Muscle of arm (tissue), 12 donors: Measurements from ENCODE around the gene LMBR1L. TPM values are rescaled to one million over a fixed set of nuclear protein-coding genes. Genes with fewer than 3 reads are reported as not detected.

Source experiments
- DNase-seq: peaks from one replicate; pipeline ENCODE4 v3.0.0-alpha.2; 2013
- polyA plus RNA-seq, 12 donors: library from polyadenylated mRNA; unstranded; fragments of 120-200 nt; gene quantifications; one replicate each; pipeline ENCODE4 v1.2.1, GENCODE V29; 2013; ENCODE audit not compliant: insufficient read length in 12 of 12

LMBR1L gene
- polyA plus RNA-seq, 12 donors: 28.5 to 64.0 (median 38.6) TPM; not detected in 1

- no peak for DNase-seq
Observed at GRCh38 chr12:49126852-49127763, 16.5 kb upstream of the LMBR1L start.

GRCh38 chr12:49121047-49121696 is 10.5 kb upstream of the LMBR1L start:
- DNase-seq: no peak

GRCh38 chr12:49111206-49111605 is 559 bp upstream of the LMBR1L start:
- no peak for DNase-seq

GRCh38 chr12:49109641-49110463 is 795 bp downstream of the LMBR1L start:
- DNase-seq: no peak

- DNase-seq: no peak
Observed at GRCh38 chr12:49108958-49109404, 1.7 kb downstream of the LMBR1L start.

- no peak for DNase-seq
Observed at GRCh38 chr12:49105504-49106084, 5.1 kb downstream of the LMBR1L start.

- DNase-seq: no peak
Observed at GRCh38 chr12:49104822-49105221, 5.8 kb downstream of the LMBR1L start.

GRCh38 chr12:49100380-49100779 is 10.3 kb downstream of the LMBR1L start:
- DNase-seq: no peak

- no peak for DNase-seq
Observed at GRCh38 chr12:49098703-49099102, 11.9 kb downstream of the LMBR1L start.

- no peak for DNase-seq
Observed at GRCh38 chr12:49098035-49098451, 12.6 kb downstream of the LMBR1L start.

GRCh38 chr12:49097381-49097780 is 13.3 kb downstream of the LMBR1L start:
- no peak for DNase-seq

GRCh38 chr12:49094975-49095365 is 15.7 kb downstream of the LMBR1L start:
- no peak for DNase-seq

GRCh38 chr12:49094160-49094974 is 16.3 kb downstream of the LMBR1L start, which contains the start of gene DHH:
Gene DHH (minus strand): TSS chr12:49094801. CDS start chr12:49094512, 289 bp downstream.
- DNase-seq: no peak

- DNase-seq: no peak
Observed at GRCh38 chr12:49093792-49094159, 16.9 kb downstream of the LMBR1L start.

- DNase-seq: no peak
Observed at GRCh38 chr12:49092816-49093406, 17.7 kb downstream of the LMBR1L start.

GRCh38 chr12:49092086-49092815 is 18.4 kb downstream of the LMBR1L start:
- no peak for DNase-seq

GRCh38 chr12:49091836-49092085 is 18.9 kb downstream of the LMBR1L start:
- DNase-seq: no peak

GRCh38 chr12:49091056-49091835 is 19.4 kb downstream of the LMBR1L start:
- no peak for DNase-seq
